Bronchial epithelial cell (primary cell): ENCODE data around the gene EYS. TPM values are rescaled to one million over a fixed set of nuclear protein-coding genes. Genes with fewer than 3 reads are reported as not detected.

Experiments
- DNase-seq: peaks from one replicate; pipeline ENCODE4 v3.0.0-alpha.2; 2010; ENCODE audit warnings: low read depth
- FAIRE-seq: peaks from 2 replicates; lab custom pipeline; 2011; peaks lifted over from hg19 to GRCh38; lab: Jason Lieb, UNC
- H3K27me3 ChIP-seq: 2 replicates; pipeline ENCODE4 v1.5.1; 2011; ENCODE audit warnings: low read length; ENCODE audit not compliant: control insufficient read depth, insufficient read depth
- H3K36me3 ChIP-seq: 2 replicates; pipeline ENCODE4 v1.5.1; 2011; ENCODE audit warnings: low read length; ENCODE audit not compliant: control insufficient read depth, insufficient read depth
- H3K4me3 ChIP-seq: 2 replicates; pipeline ENCODE4 v1.5.1; 2011; ENCODE audit warnings: mild to moderate bottlenecking, low read depth, low read length, control low read depth
- total RNA-seq: library from RNA; depleted of rRNA; stranded (reverse); fragments of >200 nt; gene quantifications from 2 replicates; pipeline ENCODE4 v1.2.1, GENCODE V29; 2014
- TF ChIP-seq, protein P1 (sequence below): IDR thresholded peaks from 2 replicates; pipeline ENCODE4 v1.5.1; 2011; ENCODE audit warnings: mild to moderate bottlenecking, moderate library complexity, low read length, control low read depth, inconsistent platforms; ENCODE audit not compliant: insufficient read depth, severe bottlenecking

EYS gene
- total RNA-seq, 1 donor from 2014 or later, result 0.53 TPM

GRCh38 chr6:65546894-65547293, 160.1 kb downstream of the EYS start:
- TF ChIP-seq, protein P1, sequence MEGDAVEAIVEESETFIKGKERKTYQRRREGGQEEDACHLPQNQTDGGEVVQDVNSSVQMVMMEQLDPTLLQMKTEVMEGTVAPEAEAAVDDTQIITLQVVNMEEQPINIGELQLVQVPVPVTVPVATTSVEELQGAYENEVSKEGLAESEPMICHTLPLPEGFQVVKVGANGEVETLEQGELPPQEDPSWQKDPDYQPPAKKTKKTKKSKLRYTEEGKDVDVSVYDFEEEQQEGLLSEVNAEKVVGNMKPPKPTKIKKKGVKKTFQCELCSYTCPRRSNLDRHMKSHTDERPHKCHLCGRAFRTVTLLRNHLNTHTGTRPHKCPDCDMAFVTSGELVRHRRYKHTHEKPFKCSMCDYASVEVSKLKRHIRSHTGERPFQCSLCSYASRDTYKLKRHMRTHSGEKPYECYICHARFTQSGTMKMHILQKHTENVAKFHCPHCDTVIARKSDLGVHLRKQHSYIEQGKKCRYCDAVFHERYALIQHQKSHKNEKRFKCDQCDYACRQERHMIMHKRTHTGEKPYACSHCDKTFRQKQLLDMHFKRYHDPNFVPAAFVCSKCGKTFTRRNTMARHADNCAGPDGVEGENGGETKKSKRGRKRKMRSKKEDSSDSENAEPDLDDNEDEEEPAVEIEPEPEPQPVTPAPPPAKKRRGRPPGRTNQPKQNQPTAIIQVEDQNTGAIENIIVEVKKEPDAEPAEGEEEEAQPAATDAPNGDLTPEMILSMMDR, result no peak
- Histone ChIP-seq H3K36me3 (no peaks in the 10 kb centered on the region), H3K27me3 (no peaks in the 10 kb centered on the region), H3K4me3 (no peak overlapping the region)
- FAIRE-seq (no peak), DNase-seq (no peak)

DNA sequence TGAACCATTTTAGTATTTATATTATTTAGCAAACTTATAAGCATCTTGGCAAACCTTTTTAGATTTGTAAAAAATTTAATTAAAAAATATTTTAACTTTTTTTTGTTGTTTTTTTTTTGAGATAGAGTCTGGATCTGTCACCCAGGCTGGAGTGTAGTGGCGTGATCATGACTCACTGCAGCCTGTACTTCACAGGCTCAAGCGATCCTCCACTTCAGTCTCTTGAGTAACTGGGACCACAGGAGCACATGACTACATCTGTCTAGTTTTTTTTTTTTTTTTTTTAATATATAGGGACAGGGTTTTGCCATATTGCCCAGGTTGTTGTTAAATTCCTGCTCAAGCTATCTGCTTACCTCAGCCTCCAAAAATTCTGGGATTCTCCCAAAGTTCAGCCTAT, 161.1 kb downstream of the EYS start:
- H3K36me3 ChIP-seq, result no peaks in the 10 kb centered on the region
- TF ChIP-seq, protein P1, result no peak
- H3K27me3 ChIP-seq, result no peaks in the 10 kb centered on the region
- FAIRE-seq (no peak), DNase-seq (no peak)
- H3K4me3 ChIP-seq, result no peak overlapping the region

GRCh38 chr6:65538644-65539043, 168.4 kb downstream of the EYS start:
- no peak overlapping the region for H3K4me3 ChIP-seq
- FAIRE-seq, result no peak
- H3K27me3 ChIP-seq, result no peaks in the 10 kb centered on the region
- TF ChIP-seq, protein P1, result no peak
- no peaks in the 10 kb centered on the region for H3K36me3 ChIP-seq
- no peak for DNase-seq

DNA sequence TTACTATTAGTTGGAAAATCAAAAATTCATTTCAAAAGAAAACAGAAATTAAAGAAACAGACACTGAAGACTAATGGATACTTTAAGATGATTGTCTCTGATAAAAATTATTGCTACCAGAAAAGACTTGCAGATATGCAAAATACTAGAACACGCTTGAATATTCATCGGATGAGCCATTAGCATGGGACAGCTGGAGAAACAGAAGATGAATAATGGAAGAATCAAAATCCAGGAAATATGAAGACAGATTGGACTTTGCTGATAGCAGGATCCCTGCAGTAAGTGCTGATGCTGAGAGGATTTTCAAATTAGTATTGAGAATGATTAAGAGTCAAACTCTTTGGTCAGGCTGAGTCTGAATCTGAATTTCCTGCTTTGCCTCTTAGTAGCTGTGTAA, 169.4 kb downstream of the EYS start:
- no peak overlapping the region for H3K4me3 ChIP-seq
- no peak for DNase-seq
- no peak for FAIRE-seq
- TF ChIP-seq, protein P1, result no peak
- no peaks in the 10 kb centered on the region for H3K36me3 ChIP-seq
- H3K27me3 ChIP-seq, result no peaks in the 10 kb centered on the region

- Histone ChIP-seq H3K27me3 (no peaks in the 10 kb centered on the region), H3K36me3 (no peaks in the 10 kb centered on the region), H3K4me3 (no peak overlapping the region)
- DNase-seq, result no peak
- FAIRE-seq, result no peak
- TF ChIP-seq, protein P1, result no peak
Observed at GRCh38 chr6:65531533-65531932, 175.5 kb downstream of the EYS start.

GRCh38 chr6:65524232-65524631, 182.8 kb downstream of the EYS start:
- no peaks in the 10 kb centered on the region for H3K27me3 ChIP-seq
- FAIRE-seq (no peak), DNase-seq (no peak)
- H3K4me3 ChIP-seq, result no peak overlapping the region
- no peaks in the 10 kb centered on the region for H3K36me3 ChIP-seq
- TF ChIP-seq, protein P1, result no peak
